ENCODE measurements around the gene ASB9. TPM values are rescaled to one million over a fixed set of nuclear protein-coding genes. Genes with fewer than 3 reads are reported as not detected.
A peak's percentile ranks its signal among the peaks of the same experiment; 100 is the strongest.

ASB9 gene
- total and polyA plus RNA-seq, 9 of the 15 experiments (the other 6 are each of a cell fraction or from before 2014, with no cell fraction given): 0.27 to 1.7 (median 0.96) TPM

DNA sequence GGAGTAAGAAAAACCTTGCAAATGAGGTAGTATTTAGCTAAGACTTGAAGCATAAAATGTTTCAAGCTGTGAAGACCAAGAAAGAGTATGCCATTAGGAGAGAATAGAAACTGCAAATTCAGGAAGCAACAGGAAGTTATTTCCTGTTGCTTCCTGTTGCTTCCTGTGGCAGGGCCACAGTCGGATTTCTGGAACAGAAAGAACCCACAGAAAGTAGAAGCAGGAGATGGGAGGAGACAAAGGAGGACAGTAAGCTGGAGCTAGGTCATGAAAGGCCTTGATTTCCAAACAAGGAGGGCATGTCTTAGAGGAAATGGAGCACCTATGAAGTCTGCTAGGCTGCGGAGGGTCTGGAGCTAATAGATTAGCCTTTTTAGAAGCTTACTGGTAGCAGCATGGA lies 28.3 kb upstream of the ASB9 start:
- 4% methylated on average over 2 of the region's 2 CpGs for WGBS (ENCODE audit: insufficient coverage, low coverage, missing lambda C conversion rate)
- no peaks in the 10 kb centered on the region for H3K36me3 ChIP-seq (ENCODE audit: control insufficient read depth, insufficient read depth, low read length)
- TF ChIP-seq RBM14 (IDR thresholded peaks at IDR 0.05; ENCODE audit: borderline replicate concordance, insufficient read depth, low read depth, low read length) (no peak), GABPA (tag; conservative IDR thresholded peaks at IDR 0.05; ENCODE audit: low read depth) (peak; percentile 39; the same call in 1 of the 2 replicates)
- no peaks in the 10 kb centered on the region for H3K9me3 ChIP-seq (replicated peaks; ENCODE audit: control insufficient read depth, insufficient read depth, low read depth, low read length)
- no peak for DNase-seq (ENCODE audit: extremely low read depth in 1 of 4, low spot score in 3 of 4)
- H3K79me2 ChIP-seq (ENCODE audit: control insufficient read depth, insufficient read depth, low read length): no peaks in the 10 kb centered on the region
- H3K4me1 ChIP-seq (replicated peaks in 1 of 2; ENCODE audit: control insufficient read depth in 2 of 2, insufficient read depth in 2 of 2, low read length in 2 of 2): no peaks in the 10 kb centered on the region; a peak in 1 of 5 replicates
- FAIRE-seq: no peak
- intact Hi-C loops (cut with micrococcal nuclease): no loop called here
- H3K9me1 ChIP-seq (ENCODE audit: control insufficient read depth, insufficient read depth, low read length): no peaks in the 10 kb centered on the region
- H4K20me1 ChIP-seq (replicated peaks; ENCODE audit: control insufficient read depth, insufficient read depth, low read length): no peaks in the 10 kb centered on the region
- H3K9ac ChIP-seq (ENCODE audit: insufficient read depth in 1 of 2, low read depth in 2 of 2, low read length in 2 of 2): no peak overlapping the region
- no peak overlapping the region for H3K4me3 ChIP-seq
- H3K27me3 ChIP-seq (ENCODE audit: control insufficient read depth in 2 of 2, insufficient read depth in 2 of 2, low read length in 2 of 2): no peaks in the 10 kb centered on the region; a peak in 2 of 5 replicates
- CTCF ChIA-PET (ENCODE audit: low intra/inter-chr PET ratio): no interaction called here
- no peak overlapping the region for H3K4me2 ChIP-seq (ENCODE audit: insufficient read depth, low read length)
- H2AFZ ChIP-seq (ENCODE audit: low read depth, low read length): 0 out of 2 replicates have a peak overlapping the region, but pooled peaks have one; percentile 40
- POLR2A ChIA-PET: no interaction called here
- H3K27ac ChIP-seq (ENCODE audit: extremely low read depth, low read depth, low read length): no peak overlapping the region
- ATAC-seq: no peak
- in situ Hi-C loops (cut with MboI): no loop called here
- no TSS peak for BruUV-seq (replicated peaks)

- no peak for FAIRE-seq
These were observed 23.6 kb upstream of the ASB9 start for GRCh38 chrX:15293451-15293850.

More at GRCh38 chrX:15293451-15293850, 23.6 kb upstream of the ASB9 start:
- Histone ChIP-seq H3K4me3 (no peak overlapping the region), H3K4me1 (replicated peaks in 1 of 2; ENCODE audit: control insufficient read depth in 2 of 2, insufficient read depth in 2 of 2, low read length in 2 of 2) (no peaks in the 10 kb centered on the region), H3K27ac (ENCODE audit: extremely low read depth, low read depth, low read length) (no peak overlapping the region), H2AFZ (ENCODE audit: low read depth, low read length) (no peak overlapping the region), H3K27me3 (ENCODE audit: control insufficient read depth in 2 of 2, insufficient read depth in 2 of 2, low read length in 2 of 2) (no peaks in the 10 kb centered on the region; a peak in 2 of 5 replicates), H3K36me3 (ENCODE audit: control insufficient read depth, insufficient read depth, low read length) (no peaks in the 10 kb centered on the region), H3K9ac (ENCODE audit: insufficient read depth in 1 of 2, low read depth in 2 of 2, low read length in 2 of 2) (no peak overlapping the region), H3K4me2 (ENCODE audit: insufficient read depth, low read length) (no peak overlapping the region), H3K9me1 (ENCODE audit: control insufficient read depth, insufficient read depth, low read length) (no peaks in the 10 kb centered on the region), H3K79me2 (ENCODE audit: control insufficient read depth, insufficient read depth, low read length) (no peaks in the 10 kb centered on the region), H4K20me1 (replicated peaks; ENCODE audit: control insufficient read depth, insufficient read depth, low read length) (no peaks in the 10 kb centered on the region), H3K9me3 (replicated peaks; ENCODE audit: control insufficient read depth, insufficient read depth, low read depth, low read length) (no peaks in the 10 kb centered on the region)
- ChIA-PET CTCF (ENCODE audit: low intra/inter-chr PET ratio) (interaction anchor here (0.6 kb wide), 1 partner anchor 89 kb away, joined by 3 read pairs; no protein-coding TSS in a partner anchor), POLR2A (no interaction called here)
- in situ Hi-C loops (cut with MboI) (no loop called here), intact Hi-C loops (cut with micrococcal nuclease) (no loop called here)
- ATAC-seq (no peak), DNase-seq (ENCODE audit: extremely low read depth in 1 of 4, low spot score in 3 of 4) (no peak)
- TF ChIP-seq, protein P1, sequence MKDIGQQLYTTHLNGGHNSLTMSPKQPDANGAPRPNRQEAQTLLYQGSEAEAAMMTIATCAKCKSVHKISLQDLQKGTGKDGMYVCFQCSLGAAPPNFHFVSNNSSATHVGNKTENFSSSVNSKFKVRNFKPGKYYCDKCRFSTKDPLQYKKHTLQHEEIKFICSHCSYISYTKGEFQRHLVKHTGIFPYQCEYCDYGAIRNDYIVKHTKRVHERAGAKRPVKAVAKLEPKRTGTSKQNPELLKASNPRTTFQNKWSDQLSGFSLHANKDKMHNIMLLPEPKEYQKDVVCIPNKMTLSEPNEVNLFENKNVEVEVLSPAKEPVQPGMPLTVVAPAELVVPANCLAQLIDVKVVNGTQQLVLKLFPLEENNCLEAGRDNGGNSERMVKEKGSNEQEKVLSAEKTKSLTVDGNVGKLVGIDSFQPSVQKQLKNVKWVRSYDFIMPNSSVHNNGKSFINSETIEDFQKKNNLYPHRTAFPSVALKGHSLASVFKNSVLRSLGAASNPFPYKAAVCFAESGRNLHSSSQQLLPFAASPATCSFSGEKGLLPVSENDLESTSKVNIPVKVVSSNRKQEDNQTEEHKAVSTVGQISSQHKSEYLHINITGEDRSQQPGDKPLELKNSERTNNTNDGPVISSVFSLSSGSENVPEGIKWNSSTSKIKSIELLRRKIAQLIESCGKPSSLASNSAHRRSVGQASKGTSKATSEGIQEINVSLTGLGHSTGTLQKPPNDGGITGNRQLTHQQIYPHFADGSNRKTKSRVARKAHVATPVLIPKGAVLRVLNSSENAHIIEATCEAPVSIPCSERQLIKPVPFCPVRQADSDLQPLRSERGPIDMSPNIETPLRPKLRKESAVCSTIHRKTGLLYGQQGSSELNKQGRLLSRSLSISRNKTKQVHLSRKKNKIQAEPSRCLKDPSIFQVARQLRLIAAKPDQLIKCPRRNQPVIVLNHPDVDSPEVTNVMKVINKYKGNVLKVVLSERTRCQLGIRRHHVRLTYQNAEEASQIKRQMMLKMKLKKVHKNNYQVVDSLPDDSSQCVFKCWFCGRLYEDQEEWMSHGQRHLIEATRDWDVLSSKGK (CRISPR knock-in tag; IDR thresholded peaks at IDR 0.05): no peak
- TF ChIP-seq ZBTB9 (CRISPR knock-in tag; IDR thresholded peaks at IDR 0.05): no peak
- no peak for TF ChIP-seq POLR2AphosphoS5 (IDR thresholded peaks at IDR 0.05; ENCODE audit: control insufficient read depth, insufficient read depth, low read depth, low read length)
- no peak for TF ChIP-seq PHF8 (IDR thresholded peaks at IDR 0.05; ENCODE audit: borderline replicate concordance, low read length)
- TF ChIP-seq NFIX (CRISPR knock-in tag; IDR thresholded peaks at IDR 0.05; ENCODE audit: low read depth): no peak
- TF ChIP-seq LARP7 (IDR thresholded peaks at IDR 0.05): no peak
- no TSS peak for BruUV-seq (replicated peaks)
- WGBS (ENCODE audit: insufficient coverage, low coverage, missing lambda C conversion rate): 11% methylated on average over 2 of the region's 2 CpGs

Data from K562 (cell line).